Fibroblast of lung (primary cell): ENCODE measurements around the gene AFAP1. TPM values are rescaled to one million over a fixed set of nuclear protein-coding genes. Genes with fewer than 3 reads are reported as not detected.

ENCODE experiments used
- DNase-seq, 2 donors: peaks; one replicate each; pipeline versions ENCODE4 v3.0.0 to v3.0.0-alpha.2; 2010; ENCODE audit warnings: low read depth in 2 of 2
- H2AFZ ChIP-seq: 2 replicates; pipeline ENCODE4 v1.5.1; 2012; ENCODE audit warnings: low read length, control low read depth, inconsistent platforms
- H3K27ac ChIP-seq: 2 replicates; pipeline ENCODE4 v1.5.1; 2011; ENCODE audit warnings: low read length, control low read depth; ENCODE audit not compliant: insufficient read depth
- H3K27me3 ChIP-seq: 2 replicates; pipeline ENCODE4 v1.5.1; 2011; ENCODE audit warnings: mild to moderate bottlenecking, low read length; ENCODE audit not compliant: control insufficient read depth, insufficient read depth
- H3K36me3 ChIP-seq: 2 replicates; pipeline ENCODE4 v1.5.1; 2011; ENCODE audit warnings: low read length; ENCODE audit not compliant: control insufficient read depth, insufficient read depth
- H3K4me1 ChIP-seq: 2 replicates; pipeline ENCODE4 v1.5.1; 2011; ENCODE audit warnings: low read length; ENCODE audit not compliant: control insufficient read depth, insufficient read depth; ENCODE audit errors: extremely low read depth
- H3K4me2 ChIP-seq: 2 replicates; pipeline ENCODE4 v1.5.1; 2011; ENCODE audit warnings: low read length, control low read depth; ENCODE audit not compliant: insufficient read depth; ENCODE audit errors: extremely low read depth
- H3K4me3 ChIP-seq, 4 experiments: fragments of 200-600 bp in 1 of 4; sonication (generic) in 1 of 4; replicated peaks in 1 of 4; 2 replicates each; pipeline ENCODE4 v1.5.1; 2011 to 2016; ENCODE audit warnings: low read length in 4 of 4, low read depth in 3 of 4, mild to moderate bottlenecking in 3 of 4, control low read depth in 2 of 4, inconsistent platforms in 1 of 4, mixed read lengths in 1 of 4; ENCODE audit not compliant: insufficient read depth in 1 of 4; ENCODE audit errors: control extremely low read depth in 1 of 4
- H3K79me2 ChIP-seq: 2 replicates; pipeline ENCODE4 v1.5.1; 2012; ENCODE audit warnings: mild to moderate bottlenecking, low read length, inconsistent platforms; ENCODE audit not compliant: control insufficient read depth, insufficient read depth
- H3K9ac ChIP-seq: 2 replicates; pipeline ENCODE4 v1.5.1; 2011; ENCODE audit warnings: mild to moderate bottlenecking, low read length, control low read depth; ENCODE audit not compliant: insufficient read depth
- H3K9me3 ChIP-seq: 2 replicates; pipeline ENCODE4 v1.5.1; 2012; ENCODE audit warnings: low read depth, low read length; ENCODE audit not compliant: control insufficient read depth, insufficient read depth
- H4K20me1 ChIP-seq: 2 replicates; pipeline ENCODE4 v1.5.1; 2011; ENCODE audit warnings: low read length; ENCODE audit not compliant: control insufficient read depth, insufficient read depth; ENCODE audit errors: extremely low read depth
- EZH2 ChIP-seq: IDR thresholded peaks from 2 replicates; pipeline ENCODE4 v1.5.1; 2012; ENCODE audit warnings: low read length, control low read depth, mild to moderate bottlenecking; ENCODE audit errors: missing control alignments
- polyA plus RNA-seq, 2 donors: library from polyadenylated mRNA; depleted of rRNA in 1 of 2; stranded (reverse) in 1 of 2; unstranded in 1 of 2; fragments of >200 nt; gene quantifications; 2 replicates each; pipeline ENCODE4 v1.2.1, GENCODE V29; 2011 to 2012; ENCODE audit warnings: missing spikeins in 1 of 2
- total RNA-seq: library from RNA; depleted of rRNA; stranded (reverse); fragments of >200 nt; gene quantifications from 2 replicates; pipeline ENCODE4 v1.2.1, GENCODE V29; 2014
- TF ChIP-seq, protein P1 (sequence below), 2 donors: IDR thresholded peaks in 1 of 2; conservative IDR thresholded peaks in 1 of 2; 1 replicate in 1 of 2; 2 replicates in 1 of 2; pipeline ENCODE4 v1.5.1; 2011 to 2012; ENCODE audit warnings: low read length in 2 of 2, control low read depth in 1 of 2, inconsistent platforms in 1 of 2, low read depth in 1 of 2, mild to moderate bottlenecking in 1 of 2

The AFAP1 gene
- total and polyA plus RNA-seq, 2 donors (not counting 1 experiment from before 2014, with no cell fraction given), result 21.8 to 30.1 TPM

- Histone ChIP-seq H3K9ac (no peak overlapping the region), H3K4me2 (no peak overlapping the region), H3K4me1 (no peaks in the 10 kb centered on the region), H3K9me3 (no peaks in the 10 kb centered on the region), H3K79me2 (no peaks in the 10 kb centered on the region), H3K27ac (no peak overlapping the region), H2AFZ (no peak overlapping the region), H4K20me1 (no peaks in the 10 kb centered on the region), H3K4me3 (no peak overlapping the region), H3K36me3 (no peaks in the 10 kb centered on the region), H3K27me3 (no peaks in the 10 kb centered on the region)
- DNase-seq, result no peak
- TF ChIP-seq EZH2, result no peak
- TF ChIP-seq, protein P1, sequence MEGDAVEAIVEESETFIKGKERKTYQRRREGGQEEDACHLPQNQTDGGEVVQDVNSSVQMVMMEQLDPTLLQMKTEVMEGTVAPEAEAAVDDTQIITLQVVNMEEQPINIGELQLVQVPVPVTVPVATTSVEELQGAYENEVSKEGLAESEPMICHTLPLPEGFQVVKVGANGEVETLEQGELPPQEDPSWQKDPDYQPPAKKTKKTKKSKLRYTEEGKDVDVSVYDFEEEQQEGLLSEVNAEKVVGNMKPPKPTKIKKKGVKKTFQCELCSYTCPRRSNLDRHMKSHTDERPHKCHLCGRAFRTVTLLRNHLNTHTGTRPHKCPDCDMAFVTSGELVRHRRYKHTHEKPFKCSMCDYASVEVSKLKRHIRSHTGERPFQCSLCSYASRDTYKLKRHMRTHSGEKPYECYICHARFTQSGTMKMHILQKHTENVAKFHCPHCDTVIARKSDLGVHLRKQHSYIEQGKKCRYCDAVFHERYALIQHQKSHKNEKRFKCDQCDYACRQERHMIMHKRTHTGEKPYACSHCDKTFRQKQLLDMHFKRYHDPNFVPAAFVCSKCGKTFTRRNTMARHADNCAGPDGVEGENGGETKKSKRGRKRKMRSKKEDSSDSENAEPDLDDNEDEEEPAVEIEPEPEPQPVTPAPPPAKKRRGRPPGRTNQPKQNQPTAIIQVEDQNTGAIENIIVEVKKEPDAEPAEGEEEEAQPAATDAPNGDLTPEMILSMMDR (conservative IDR thresholded peaks at IDR 0.05 in 1 of 2, IDR thresholded peaks at IDR 0.05 in 1 of 2; ENCODE audit: low read depth in 1 of 2, low read length in 2 of 2), result no peak
Measured at GRCh38 chr4:7755561-7755960, 184.1 kb downstream of the AFAP1 start.

DNA sequence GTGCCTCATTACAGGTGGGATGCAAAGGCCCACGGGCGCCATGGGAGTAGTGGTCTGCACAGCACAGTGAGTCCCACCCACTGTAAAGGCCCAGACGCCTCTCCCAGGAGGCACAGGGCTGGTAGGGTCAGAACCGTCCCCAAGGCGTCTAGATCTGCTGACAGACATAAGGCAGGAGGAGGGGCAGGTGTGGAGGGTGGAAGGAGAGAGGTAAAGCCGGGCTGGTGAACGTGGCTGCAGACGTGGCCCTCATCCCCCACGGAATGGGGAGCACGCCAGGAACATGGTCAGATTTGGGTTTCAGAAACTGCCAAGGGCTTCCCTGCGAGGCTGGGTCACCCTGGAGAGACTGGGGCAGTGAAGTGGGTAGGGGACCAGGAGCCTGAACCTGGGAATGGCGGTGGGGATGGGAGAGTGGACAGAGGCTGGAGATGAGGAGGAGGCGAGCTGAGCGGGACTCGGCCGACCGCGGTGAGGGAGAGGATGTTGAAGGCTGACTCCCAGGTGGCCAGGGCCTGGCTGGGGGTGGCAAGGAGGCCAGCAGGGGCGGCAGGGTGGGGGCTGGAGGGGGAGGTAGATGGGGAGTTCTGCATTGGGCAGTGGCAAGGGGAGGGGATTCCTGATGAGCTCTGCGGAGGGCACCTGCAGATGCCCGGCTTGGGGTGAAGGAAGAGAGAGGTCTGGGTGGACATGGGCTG, 184.9 kb downstream of the AFAP1 start:
- no peaks in the 10 kb centered on the region for H3K9me3 ChIP-seq
- TF ChIP-seq, protein P1 (conservative IDR thresholded peaks at IDR 0.05 in 1 of 2, IDR thresholded peaks at IDR 0.05 in 1 of 2; ENCODE audit: low read depth in 1 of 2, low read length in 2 of 2), result no peak
- TF ChIP-seq EZH2, result no peak
- no peaks in the 10 kb centered on the region for H3K27me3 ChIP-seq
- no peak overlapping the region for H3K9ac ChIP-seq
- no peaks in the 10 kb centered on the region for H3K4me1 ChIP-seq
- no peaks in the 10 kb centered on the region for H3K36me3 ChIP-seq
- H3K4me3 ChIP-seq, result no peak overlapping the region
- H4K20me1 ChIP-seq, result no peaks in the 10 kb centered on the region
- no peak for DNase-seq
- no peak overlapping the region for H3K4me2 ChIP-seq
- no peak overlapping the region for H3K27ac ChIP-seq
- no peaks in the 10 kb centered on the region for H3K79me2 ChIP-seq
- H2AFZ ChIP-seq, result no peak overlapping the region

DNA sequence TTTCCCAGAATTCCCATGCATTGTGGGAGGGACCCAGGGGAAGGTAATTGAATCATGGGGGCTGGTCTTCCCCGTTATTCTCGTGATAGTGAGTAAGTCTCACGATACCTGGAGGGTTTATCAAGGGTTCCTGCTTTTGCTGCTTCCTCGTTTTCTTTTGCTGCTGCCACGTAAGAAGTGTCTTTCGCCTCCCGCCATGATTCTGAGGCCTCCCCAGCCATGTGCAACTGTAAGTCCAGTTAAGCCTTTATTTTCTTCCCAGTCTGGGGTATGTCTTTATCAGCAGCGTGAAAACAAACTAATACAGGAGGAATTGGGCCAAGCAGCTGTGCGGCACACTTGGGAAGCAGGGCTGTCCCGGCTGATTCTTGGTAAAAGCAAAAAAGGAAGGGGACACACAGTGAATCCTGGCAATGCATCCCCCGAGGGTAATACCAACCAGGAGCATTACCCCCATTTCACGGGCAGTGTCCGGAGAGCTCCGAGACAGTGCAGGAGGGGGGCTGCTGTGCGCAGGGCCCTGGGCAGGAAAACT, 185.7 kb downstream of the AFAP1 start:
- no peak overlapping the region for H3K4me3 ChIP-seq
- no peaks in the 10 kb centered on the region for H3K27me3 ChIP-seq
- no peak for DNase-seq
- no peaks in the 10 kb centered on the region for H4K20me1 ChIP-seq
- no peak overlapping the region for H3K9ac ChIP-seq
- H3K9me3 ChIP-seq, result no peaks in the 10 kb centered on the region
- TF ChIP-seq, protein P1 (conservative IDR thresholded peaks at IDR 0.05 in 1 of 2, IDR thresholded peaks at IDR 0.05 in 1 of 2; ENCODE audit: low read depth in 1 of 2, low read length in 2 of 2), result no peak
- TF ChIP-seq EZH2, result no peak
- no peak overlapping the region for H3K27ac ChIP-seq
- H3K79me2 ChIP-seq, result no peaks in the 10 kb centered on the region
- no peaks in the 10 kb centered on the region for H3K36me3 ChIP-seq
- no peak overlapping the region for H2AFZ ChIP-seq
- no peaks in the 10 kb centered on the region for H3K4me1 ChIP-seq
- no peak overlapping the region for H3K4me2 ChIP-seq
